GM12878 (cell line): ENCODE data around the gene CDKL4. TPM values are rescaled to one million over a fixed set of nuclear protein-coding genes. Genes with fewer than 3 reads are reported as not detected.
A peak's percentile ranks its signal among the peaks of the same experiment; 100 is the strongest.

Source experiments
- ATAC-seq: fragments of 200-7000 bp; cut with Tn5 transposase; 3 replicates; pipeline ENCODE4 v1.9.1; 2020; ENCODE audit warnings: mild to moderate bottlenecking, moderate library complexity
- BruUV-seq: library from RNA; stranded (reverse); fragments of 400-500 nt; replicated peaks from 2 replicates; lab custom pipeline; 2021; lab: Mats Ljungman, UMichigan
- CTCF ChIA-PET: fragments of 300-600 bp; sonication (Branson Sonifier 250); formaldehyde crosslinking; extraction: SDS; loops from one replicate; lab custom pipeline; 2021; ENCODE audit warnings: inconsistent platforms; lab: Yijun Ruan, JAX
- POLR2A ChIA-PET: fragments of 350-600 bp; formaldehyde crosslinking; extraction: SDS; loops from one replicate; lab custom pipeline; 2021; ENCODE audit warnings: inconsistent platforms; lab: Charles Lee
- RAD21 ChIA-PET: fragments of 300-600 bp; sonication (Branson Sonifier 250); formaldehyde crosslinking; loops from one replicate; lab custom pipeline; 2023; ENCODE audit warnings: antibody characterized with exemption; ENCODE audit not compliant: unreplicated experiment; lab: Charles Lee
- SMC1A ChIA-PET: fragments of 300-600 bp; sonication (Branson Sonifier 250); formaldehyde crosslinking; loops from one replicate; lab custom pipeline; 2023; ENCODE audit not compliant: unreplicated experiment, uncharacterized antibody; lab: Charles Lee
- DNase-seq: peaks from one replicate; pipeline ENCODE4 v3.0.0-alpha.2; 2011; ENCODE audit warnings: low read depth, low spot score
- FAIRE-seq: peaks from 3 replicates; lab custom pipeline; 2011; peaks lifted over from hg19 to GRCh38; lab: Jason Lieb, UNC
- H2AFZ ChIP-seq: 2 replicates; pipeline ENCODE4 v1.6.0; 2011; ENCODE audit warnings: low read depth, low read length, control low read depth; ENCODE audit not compliant: control insufficient read depth
- H3K27ac ChIP-seq: 2 replicates; pipeline ENCODE4 v1.5.1; 2011; ENCODE audit warnings: control low read depth; ENCODE audit not compliant: control insufficient read depth, insufficient read depth
- H3K27me3 ChIP-seq, 2 experiments: replicated peaks in 1 of 2; 2 replicates each; pipeline versions ENCODE4 v1.6.0 to v1.6.1; 2011; ENCODE audit warnings: low read length in 1 of 2; ENCODE audit not compliant: control insufficient read depth in 2 of 2, insufficient read depth in 2 of 2
- H3K36me3 ChIP-seq, 2 experiments: 2 replicates each; pipeline ENCODE4 v1.5.1; 2011; ENCODE audit warnings: low read length in 1 of 2; ENCODE audit not compliant: control insufficient read depth in 2 of 2, insufficient read depth in 2 of 2
- H3K4me1 ChIP-seq: 2 replicates; pipeline ENCODE4 v1.6.1; 2011; ENCODE audit warnings: mild to moderate bottlenecking, low read length, moderate library complexity, mixed read lengths; ENCODE audit not compliant: control insufficient read depth, insufficient read depth
- H3K4me2 ChIP-seq: 2 replicates; pipeline ENCODE4 v1.6.0; 2011; ENCODE audit warnings: control low read depth; ENCODE audit not compliant: control insufficient read depth, insufficient read depth
- H3K4me3 ChIP-seq: fragments of 200-600 bp; sonication (generic); 2 replicates; pipeline ENCODE4 v1.5.1; 2016
- H3K79me2 ChIP-seq: 2 replicates; pipeline ENCODE4 v1.6.0; 2011; ENCODE audit warnings: low read length; ENCODE audit not compliant: control insufficient read depth, insufficient read depth
- H3K9ac ChIP-seq: 2 replicates; pipeline ENCODE4 v1.8.0; 2011; ENCODE audit warnings: low read length, control low read depth, mixed read lengths; ENCODE audit not compliant: control insufficient read depth, insufficient read depth
- H3K9me3 ChIP-seq: replicated peaks from 3 replicates; pipeline ENCODE4 v1.5.1; 2011; ENCODE audit warnings: mild to moderate bottlenecking, low read length; ENCODE audit not compliant: control insufficient read depth, insufficient read depth
- H4K20me1 ChIP-seq: 2 replicates; pipeline ENCODE4 v1.6.0; 2011; ENCODE audit not compliant: control insufficient read depth, insufficient read depth
- CBX5 ChIP-seq: sonication (generic); IDR thresholded peaks from 2 replicates; pipeline ENCODE4 v1.6.1; 2016; ENCODE audit warnings: low read depth, moderate library complexity, mild to moderate bottlenecking, inconsistent platforms
- E2F8 ChIP-seq: fragments of 450-650 bp; IDR thresholded peaks from 2 replicates; pipeline ENCODE4 v1.6.1; 2018; ENCODE audit warnings: mild to moderate bottlenecking, low read depth, moderate library complexity; ENCODE audit not compliant: partially characterized antibody
- HDAC2 ChIP-seq: fragments of 200-600 bp; sonication (generic); IDR thresholded peaks from 2 replicates; pipeline ENCODE4 v1.6.1; 2017
- KAT2A ChIP-seq: conservative IDR thresholded peaks from 2 replicates; pipeline ENCODE4 v1.6.1; 2011; ENCODE audit warnings: low read depth, low read length; ENCODE audit not compliant: control insufficient read depth
- MTA3 ChIP-seq: IDR thresholded peaks from 2 replicates; pipeline ENCODE4 v1.6.1; 2012; ENCODE audit warnings: low read length, inconsistent platforms, borderline replicate concordance
- NFXL1 ChIP-seq: fragments of 450-650 bp; IDR thresholded peaks from 2 replicates; pipeline ENCODE4 v1.6.1; 2017; ENCODE audit warnings: antibody characterized with exemption, mild to moderate bottlenecking, borderline replicate concordance
- PAX5 ChIP-seq: IDR thresholded peaks from 2 replicates; pipeline ENCODE4 v1.6.1; 2011; ENCODE audit warnings: low read depth, low read length, borderline replicate concordance
- RBBP5 ChIP-seq: fragments of 200-600 bp; sonication (generic); conservative IDR thresholded peaks from 2 replicates; pipeline ENCODE4 v1.6.1; 2016
- RELA ChIP-seq: fragments of 450-650 bp; IDR thresholded peaks from 2 replicates; pipeline ENCODE4 v1.8.0; 2014; ENCODE audit warnings: borderline replicate concordance; ENCODE audit not compliant: partially characterized antibody
- SMARCA5 ChIP-seq: fragments of 450-650 bp; IDR thresholded peaks from 2 replicates; pipeline ENCODE4 v1.6.1; 2017; ENCODE audit warnings: mild to moderate bottlenecking
- SP1 ChIP-seq: IDR thresholded peaks from one replicate; pipeline ENCODE4 v1.6.1; 2011; ENCODE audit warnings: low read depth, low read length
- SPI1 ChIP-seq: IDR thresholded peaks from 2 replicates; pipeline ENCODE4 v1.6.1; 2011; ENCODE audit warnings: low read depth, mild to moderate bottlenecking, low read length, moderate library complexity, borderline replicate concordance; ENCODE audit not compliant: insufficient read depth
- TAF1 ChIP-seq: IDR thresholded peaks from 2 replicates; pipeline ENCODE4 v1.6.1; 2011; ENCODE audit warnings: mild to moderate bottlenecking, low read depth, low read length, borderline replicate concordance
- WGBS: methylation state at CpG from one replicate; pipeline ENCODE4 v1.1.6; 2016; ENCODE audit warnings: low lambda C conversion rate; ENCODE audit not compliant: insufficient replicate concordance, insufficient coverage; ENCODE audit errors: missing lambda C conversion rate; 5-methylcytosine and 5-hydroxymethylcytosine counted together
- in situ Hi-C: fragments of 300-500 bp; cut with MboI; formaldehyde crosslinking; loops from 9 replicates; pipeline ENCODE4 v1.14.3; 2018; ENCODE audit warnings: mixed read lengths
- intact Hi-C: fragments of 100-400 bp; cut with micrococcal nuclease; formaldehyde crosslinking; loops from one replicate; pipeline ENCODE4 v1.14.2; 2022; ENCODE audit not compliant: unreplicated experiment
- polyA plus RNA-seq, 11 experiments: library from polyadenylated mRNA; depleted of rRNA in 4 of 11; unstranded in 6 of 11; stranded (reverse) in 5 of 11; fragments of >200 nt; fragmentation: Nextera tagmentation in 4 of 11; fragmentation: Illumina TruSeq in 1 of 11; extraction: Ambion mirVana in 4 of 11; extraction: Trizol in 1 of 11; gene quantifications; 1 replicate in 1 of 11; 2 replicates in 10 of 11; pipeline versions ENCODE4 v1.2.1 to v1.2.3, GENCODE V29; 2011 to 2016; ENCODE audit warnings: inconsistent platforms in 2 of 11, missing spikeins in 2 of 11, low read depth in 1 of 11
- total RNA-seq, 4 experiments: library from RNA; depleted of rRNA in 3 of 4; stranded (reverse); fragments of >200 nt in 3 of 4; fragmentation: Illumina TruSeq in 1 of 4; extraction: Trizol in 1 of 4; gene quantifications; 2 replicates each; pipeline versions ENCODE4 v1.2.1 to v1.2.3, GENCODE V29; 2013 to 2021
- TF ChIP-seq, protein P1 (sequence below): IDR thresholded peaks from 2 replicates; pipeline ENCODE4 v1.6.1; 2011; ENCODE audit warnings: low read depth, mild to moderate bottlenecking, low read length, moderate library complexity, borderline replicate concordance; ENCODE audit errors: extremely low read depth

Gene CDKL4
- total and polyA plus RNA-seq, 10 of the 15 experiments (the other 5 are each of a cell fraction or from before 2014, with no cell fraction given) = not detected

DNA sequence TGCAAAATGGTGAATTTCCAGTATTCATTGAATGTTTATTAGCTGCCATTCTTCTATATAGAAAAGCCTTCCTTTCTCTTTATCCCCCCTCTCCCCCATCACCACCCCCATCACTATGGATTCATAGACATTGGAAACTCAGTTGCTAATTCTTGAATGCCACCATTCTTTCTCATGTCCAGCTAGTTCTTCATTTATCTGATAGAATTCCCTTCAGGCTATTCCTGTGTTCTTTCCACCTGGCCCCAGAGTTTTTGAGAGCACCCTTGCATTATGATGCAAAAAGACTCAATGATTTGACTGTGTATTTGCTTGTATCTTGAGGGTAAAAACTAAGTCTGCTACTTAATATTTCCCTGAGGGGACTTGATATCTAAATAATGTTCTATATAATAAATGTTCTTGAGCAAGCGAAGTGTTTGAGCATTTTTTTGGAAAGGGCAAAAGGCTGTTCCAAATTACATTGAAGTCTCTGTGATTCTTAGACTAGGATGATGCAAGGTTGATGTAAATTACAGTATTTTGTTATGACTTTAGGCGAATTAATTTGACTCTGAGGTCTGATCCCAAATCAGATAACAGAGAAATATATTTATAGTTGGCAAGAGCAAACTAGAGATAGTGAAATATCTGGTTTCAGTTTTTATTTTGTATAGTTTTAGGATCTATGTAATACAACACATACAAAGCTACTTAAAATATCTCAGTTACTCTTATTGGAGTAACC is 104.1 kb downstream of the CDKL4 start:
- Histone ChIP-seq H3K4me2 (no peak overlapping the region), H3K79me2 (no peaks in the 10 kb centered on the region), H3K27me3 (no peaks in the 10 kb centered on the region), H3K4me1 (peaks cover 5% of the 10 kb centered on the region), H4K20me1 (no peaks in the 10 kb centered on the region), H3K9ac (no peak overlapping the region), H3K27ac (no peak overlapping the region), H2AFZ (no peak overlapping the region), H3K36me3 (no peaks in the 10 kb centered on the region), H3K4me3 (no peak overlapping the region), H3K9me3 (no peaks in the 10 kb centered on the region)
- intact Hi-C loops = no loop called here
- RAD21 ChIA-PET = no interaction called here
- BruUV-seq = no TSS peak
- CTCF ChIA-PET = interaction anchor here (1.3 kb wide), 1 partner anchor 11 kb away, joined by 3 read pairs; no protein-coding TSS in a partner anchor
- no peak for TF ChIP-seq PAX5
- TF ChIP-seq MTA3 = no peak
- no peak for TF ChIP-seq RELA
- DNase-seq = no peak
- 2% methylated on average over 2 of the region's 2 CpGs for WGBS
- in situ Hi-C loops = no loop called here
- FAIRE-seq = no peak
- SMC1A ChIA-PET = interaction anchor here (0.7 to 1.0 kb wide), 2 partner anchors 10 to 15 kb away, joined by 3 to 4 read pairs; no protein-coding TSS in a partner anchor
- ATAC-seq = no peak
- POLR2A ChIA-PET = no interaction called here

GRCh38 chr2:39138837-39139211 is 104.9 kb downstream of the CDKL4 start:
- BruUV-seq = no TSS peak
- Histone ChIP-seq H3K27me3 (no peaks in the 10 kb centered on the region), H3K79me2 (no peaks in the 10 kb centered on the region), H3K27ac (no peak overlapping the region), H3K9ac (no peak overlapping the region), H3K36me3 (no peaks in the 10 kb centered on the region), H3K4me2 (no peak overlapping the region), H3K9me3 (no peaks in the 10 kb centered on the region), H3K4me3 (no peak overlapping the region), H3K4me1 (peaks cover 5% of the 10 kb centered on the region), H4K20me1 (no peaks in the 10 kb centered on the region), H2AFZ (no peak overlapping the region)
- ATAC-seq = no peak
- in situ Hi-C loops (no loop called here), intact Hi-C loops (no loop called here)
- RAD21 ChIA-PET = no interaction called here
- DNase-seq = no peak
- FAIRE-seq = peak; percentile 27
- POLR2A ChIA-PET = interaction anchor here (0.7 kb wide), 1 partner anchor 18 kb away, joined by 3 read pairs; no protein-coding TSS in a partner anchor
- SMC1A ChIA-PET = no interaction called here
- 95% methylated on average over 8 of the region's 8 CpGs for WGBS
- CTCF ChIA-PET = interaction anchor here (1.3 kb wide), 1 partner anchor 11 kb away, joined by 3 read pairs; no protein-coding TSS in a partner anchor
- TF ChIP-seq SMARCA5 (no peak), RBBP5 (no peak), CBX5 (no peak), E2F8 (no peak), SPI1 (no peak), NFXL1 (no peak), TAF1 (no peak), SP1 (no peak), HDAC2 (no peak), KAT2A (no peak)
- TF ChIP-seq, protein P1, sequence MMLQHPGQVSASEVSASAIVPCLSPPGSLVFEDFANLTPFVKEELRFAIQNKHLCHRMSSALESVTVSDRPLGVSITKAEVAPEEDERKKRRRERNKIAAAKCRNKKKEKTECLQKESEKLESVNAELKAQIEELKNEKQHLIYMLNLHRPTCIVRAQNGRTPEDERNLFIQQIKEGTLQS = no peak
